Measurements from ENCODE around the gene KSR2.

The KSR2 gene

GRCh38 chr12:117457189-117457588 lies 511.6 kb downstream of the KSR2 start:
- DNase-seq (ENCODE audit: low read depth in 3 of 3) = no peak

- DNase-seq (ENCODE audit: low read depth in 3 of 3) = no peak
These were observed 512.7 kb downstream of the KSR2 start for GRCh38 chr12:117456076-117456475.

DNA sequence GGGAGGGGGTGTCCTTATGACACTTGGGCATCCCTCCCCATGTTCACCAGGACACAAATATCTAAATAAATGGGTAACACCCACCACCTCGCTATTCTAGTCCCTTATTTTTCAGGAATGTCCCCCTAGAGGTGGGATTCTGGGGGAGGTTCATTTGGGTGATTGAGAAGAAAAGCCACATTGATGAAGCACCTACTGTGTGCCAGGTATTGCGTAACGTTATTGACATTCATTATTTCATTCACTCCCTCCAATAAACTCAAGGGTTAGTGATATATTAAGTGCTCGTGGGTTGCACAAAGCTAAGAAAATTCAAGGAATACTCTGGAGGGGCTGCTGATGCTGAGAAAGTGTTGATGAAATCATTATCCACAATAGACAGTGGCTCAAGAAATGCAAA lies 514.8 kb downstream of the KSR2 start:
- DNase-seq (ENCODE audit: low read depth in 3 of 3) = no peak

- no peak for DNase-seq (ENCODE audit: low read depth in 3 of 3)
These were observed 516.7 kb downstream of the KSR2 start for GRCh38 chr12:117452112-117452511.

DNA sequence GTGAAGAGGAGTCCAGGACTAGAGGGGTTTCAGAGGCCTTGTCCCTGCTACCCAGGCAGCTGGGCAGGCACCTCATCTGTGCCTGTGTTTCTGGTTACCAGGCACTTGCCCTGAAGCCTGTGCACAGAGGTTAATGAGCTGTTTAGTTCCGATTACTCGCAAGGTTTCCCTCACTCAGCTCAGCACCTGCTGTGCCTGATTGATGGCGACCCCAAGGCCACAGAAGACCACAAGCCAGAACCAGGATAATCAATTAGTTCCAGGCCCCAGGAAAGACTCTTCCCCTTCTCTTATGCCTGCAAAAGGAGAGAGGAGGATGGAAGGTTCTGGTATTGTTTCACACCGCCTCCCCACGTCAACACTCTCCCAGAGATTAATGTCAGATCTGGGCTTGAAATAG lies 518.6 kb downstream of the KSR2 start:
- no peak for DNase-seq (ENCODE audit: low read depth in 3 of 3)

DNA sequence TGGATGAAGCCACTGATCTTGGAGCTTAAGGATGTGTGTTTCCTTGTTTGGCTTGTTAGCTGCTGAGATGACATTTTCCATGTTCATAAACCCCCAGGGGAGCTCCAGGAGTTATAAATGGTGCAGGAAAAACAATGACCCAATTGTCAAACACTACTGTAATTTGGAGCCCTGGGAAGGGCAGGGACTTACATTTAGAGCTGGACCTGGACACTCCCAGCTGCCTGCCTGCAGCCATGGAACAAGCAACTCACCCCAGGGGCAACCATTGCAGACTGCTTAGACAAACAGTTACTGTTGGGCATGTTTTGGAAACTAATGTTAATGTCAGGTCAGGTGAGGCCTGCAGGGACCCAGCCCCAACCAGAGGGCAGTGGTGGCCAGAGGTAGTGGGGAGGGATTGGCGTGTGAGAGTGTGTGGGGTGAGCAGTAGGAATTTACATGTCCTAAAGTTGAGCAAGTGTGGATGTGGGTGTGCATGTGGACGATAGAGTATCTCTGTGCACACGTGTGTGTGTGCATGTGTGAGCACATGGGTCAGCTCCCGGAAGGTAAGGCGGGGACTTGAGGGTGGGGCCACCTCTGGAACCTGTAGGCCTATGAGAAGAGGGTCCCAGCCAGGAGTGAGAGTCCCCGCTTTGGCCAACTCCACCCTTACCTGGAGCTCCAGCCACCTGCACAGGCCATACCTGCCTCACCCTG lies 521.0 kb downstream of the KSR2 start:
- no peak for DNase-seq (ENCODE audit: low read depth in 3 of 3)

- DNase-seq (ENCODE audit: low read depth in 3 of 3) = no peak
These were observed 524.0 kb downstream of the KSR2 start for GRCh38 chr12:117444781-117445180.

- no peak for DNase-seq (ENCODE audit: low read depth in 3 of 3)
These were observed 527.0 kb downstream of the KSR2 start for GRCh38 chr12:117441751-117442150.

- DNase-seq (ENCODE audit: low read depth in 3 of 3) = no peak
These were observed 528.4 kb downstream of the KSR2 start for GRCh38 chr12:117440384-117440783.

DNA sequence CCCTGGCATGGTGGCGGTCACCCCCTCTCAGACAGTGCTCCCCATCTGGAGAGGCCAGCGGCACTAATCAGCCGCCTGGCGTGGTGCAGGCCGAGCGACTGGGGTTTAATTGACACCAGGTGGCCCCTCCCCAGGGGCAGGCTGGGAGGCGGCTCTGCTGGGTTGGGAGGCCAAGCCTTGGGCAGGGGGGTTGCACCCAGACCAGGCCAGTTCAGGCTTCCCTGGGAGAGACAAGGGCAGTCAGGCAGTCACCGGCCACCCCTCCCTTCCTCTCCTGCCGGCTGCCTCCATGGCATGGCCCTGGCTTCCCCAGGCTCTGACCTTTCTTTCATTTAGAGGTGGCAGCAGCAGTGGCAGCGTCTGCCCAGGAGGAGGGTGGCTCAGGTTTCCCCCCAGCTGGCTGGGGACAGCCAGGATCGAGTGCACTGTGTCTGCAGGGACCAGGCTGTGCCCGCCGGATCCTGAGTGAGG lies 529.2 kb downstream of the KSR2 start:
- DNase-seq (ENCODE audit: low read depth in 3 of 3) = no peak

GRCh38 chr12:117438809-117439208 lies 530.0 kb downstream of the KSR2 start:
- no peak for DNase-seq (ENCODE audit: low read depth in 3 of 3)

DNA sequence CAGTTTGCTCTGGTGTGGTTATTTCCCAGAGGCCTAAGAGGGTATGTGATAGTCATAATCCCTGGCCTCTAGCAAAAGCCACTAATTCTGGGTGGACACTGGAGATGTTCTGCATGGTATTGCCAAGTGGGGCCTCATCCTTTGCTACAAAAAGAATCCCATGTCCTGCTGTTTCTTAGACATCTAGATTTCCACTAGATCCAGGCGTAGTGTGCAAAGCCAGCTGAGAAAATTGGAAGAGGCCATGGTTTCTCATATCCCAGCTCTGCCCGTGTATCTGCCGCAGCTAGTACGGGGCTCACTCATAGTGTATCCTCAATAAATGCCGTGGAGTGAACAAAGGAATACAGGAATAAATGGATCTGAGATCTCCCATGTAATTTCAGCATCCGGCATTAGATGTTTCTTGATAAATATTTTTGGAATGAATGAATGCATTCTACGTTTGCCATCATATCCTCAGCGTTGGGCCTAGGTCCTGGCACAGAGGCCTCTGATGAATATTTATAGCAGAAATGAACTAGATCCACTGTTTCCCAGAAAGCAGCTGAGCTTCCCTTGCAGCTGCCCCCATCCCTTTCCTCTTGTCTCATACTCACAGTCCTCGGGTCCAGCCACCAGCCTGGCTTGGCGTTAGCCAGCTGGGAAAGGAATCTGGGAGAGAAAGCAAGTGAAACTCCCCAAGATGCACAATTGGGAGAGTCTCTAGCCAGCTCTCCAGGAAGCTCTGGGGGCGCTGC lies 531.1 kb downstream of the KSR2 start:
- DNase-seq (ENCODE audit: low read depth in 3 of 3) = no peak

DNA sequence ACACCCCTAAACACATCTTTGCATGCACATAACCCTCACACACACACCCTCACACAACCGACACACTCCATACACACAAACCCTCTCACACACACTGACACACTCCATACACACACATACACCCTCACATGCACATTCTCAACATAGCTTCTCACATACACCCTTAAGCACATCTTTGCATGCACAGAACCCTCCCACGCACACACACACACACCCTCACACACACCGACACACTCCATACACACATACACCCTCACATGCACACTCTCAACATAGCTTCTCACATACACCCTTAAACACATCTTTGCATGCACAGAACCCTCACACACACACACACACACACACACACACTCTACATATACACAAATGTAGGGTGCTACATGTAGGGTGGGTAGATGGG lies 534.9 kb downstream of the KSR2 start:
- DNase-seq (ENCODE audit: low read depth in 3 of 3) = no peak

GRCh38 chr12:117430246-117430645 lies 538.5 kb downstream of the KSR2 start:
- DNase-seq (ENCODE audit: low read depth in 3 of 3) = no peak

DNA sequence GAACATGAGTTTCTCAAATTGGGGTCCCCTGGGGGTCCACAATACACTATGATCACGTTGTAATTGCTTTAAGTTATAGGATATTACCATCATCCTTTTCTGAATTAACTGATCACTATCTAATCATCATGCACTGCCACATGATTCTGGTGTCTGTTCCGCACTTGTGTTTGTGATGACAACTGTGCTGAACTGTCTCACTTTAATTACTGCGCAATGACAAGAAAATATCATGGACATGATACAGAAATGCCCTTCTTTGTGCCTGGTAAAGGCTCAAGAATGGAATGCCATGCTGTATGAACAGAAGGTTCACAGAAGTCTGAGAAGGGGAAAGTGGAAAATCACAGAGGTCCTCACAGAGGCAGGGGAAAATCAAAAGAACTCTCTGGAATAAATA lies 541.6 kb downstream of the KSR2 start:
- no peak for DNase-seq (ENCODE audit: low read depth in 3 of 3)

DNA sequence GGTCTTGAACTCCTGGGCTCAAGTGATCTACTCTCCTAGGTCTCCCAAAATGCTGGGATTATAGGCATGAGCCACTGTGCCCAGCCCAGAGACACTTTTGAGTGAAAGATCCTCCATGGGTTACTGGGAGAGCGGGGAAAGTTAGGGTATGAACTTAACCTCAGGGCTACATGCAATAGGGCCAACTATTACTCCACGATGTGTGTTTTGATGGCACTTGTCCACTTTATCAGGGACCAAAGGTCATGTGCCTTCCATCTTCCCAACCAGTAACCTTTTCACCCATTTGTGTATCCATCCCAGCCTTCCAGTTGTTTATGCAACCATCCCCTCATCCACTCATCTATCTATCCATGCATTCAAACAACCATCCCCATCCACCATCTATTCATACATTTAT lies 546.8 kb downstream of the KSR2 start:
- DNase-seq (ENCODE audit: low read depth in 3 of 3) = no peak

DNA sequence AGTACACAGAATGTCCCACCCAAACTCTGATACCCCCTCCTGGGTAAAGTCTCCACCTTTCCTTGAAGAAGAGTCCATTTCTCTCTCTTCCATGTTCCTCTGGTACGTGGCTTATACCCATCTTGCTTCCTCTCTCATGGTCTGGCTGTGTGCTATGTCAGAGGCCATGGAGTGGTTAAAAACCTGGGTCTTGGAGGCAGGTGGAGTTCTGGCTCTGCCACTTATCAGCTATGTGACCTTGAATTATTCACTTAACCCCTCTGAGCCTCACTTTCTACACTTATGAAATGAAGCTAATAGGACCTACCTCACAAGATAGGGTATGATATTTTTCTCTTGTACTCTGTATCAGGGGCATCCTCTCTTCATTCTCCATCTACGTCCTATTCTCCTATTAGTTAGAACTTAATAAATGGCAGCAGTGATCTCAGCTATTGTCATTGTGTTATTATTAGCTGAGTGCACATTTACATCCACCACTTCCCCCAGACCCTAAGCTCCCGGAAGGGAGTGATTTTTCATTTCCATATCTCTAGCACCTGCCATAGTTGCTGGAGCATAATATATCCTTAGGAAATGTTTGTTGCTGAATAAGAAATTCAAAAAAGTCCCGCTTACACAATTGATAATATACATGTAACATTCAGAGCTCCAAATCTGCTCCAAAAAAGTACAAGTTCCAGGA lies 547.6 kb downstream of the KSR2 start:
- DNase-seq (ENCODE audit: low read depth in 3 of 3) = no peak

- DNase-seq (ENCODE audit: low read depth in 3 of 3) = no peak
These were observed 551.8 kb downstream of the KSR2 start for GRCh38 chr12:117417004-117417403.

DNA sequence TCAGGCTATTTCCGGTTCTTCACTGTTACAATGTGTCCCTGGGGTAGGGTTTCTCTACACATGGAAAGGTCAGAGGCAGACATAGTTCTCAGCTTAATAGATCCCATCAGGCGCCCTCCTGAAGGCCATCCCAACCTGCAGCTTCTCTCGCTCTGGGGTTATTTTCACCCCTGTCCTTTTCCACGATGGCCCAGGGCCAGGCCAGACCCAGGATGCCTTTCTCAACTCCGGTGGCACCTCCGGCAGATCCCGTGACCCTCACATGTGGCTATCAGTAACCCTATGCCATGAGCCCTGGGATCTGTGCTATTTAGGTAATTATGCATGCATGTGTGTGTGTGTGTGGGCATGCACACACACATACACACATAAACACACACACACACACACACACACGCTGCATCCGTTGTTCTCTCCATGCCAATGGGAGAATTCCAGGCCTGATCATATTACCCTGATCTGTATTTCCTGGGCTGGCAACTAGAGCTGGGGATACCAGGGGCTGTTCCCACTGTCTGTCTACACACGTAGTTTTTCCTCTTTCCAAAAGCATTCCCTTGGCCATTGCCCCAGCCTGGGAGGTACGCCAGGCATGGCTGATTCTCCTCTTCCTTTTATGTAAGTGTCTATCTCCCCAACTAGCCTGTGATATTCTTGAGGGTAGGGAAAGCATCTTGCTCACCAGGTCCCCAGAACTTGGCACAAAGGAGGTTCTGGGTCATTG lies 556.2 kb downstream of the KSR2 start:
- DNase-seq (ENCODE audit: low read depth in 3 of 3) = no peak

DNA sequence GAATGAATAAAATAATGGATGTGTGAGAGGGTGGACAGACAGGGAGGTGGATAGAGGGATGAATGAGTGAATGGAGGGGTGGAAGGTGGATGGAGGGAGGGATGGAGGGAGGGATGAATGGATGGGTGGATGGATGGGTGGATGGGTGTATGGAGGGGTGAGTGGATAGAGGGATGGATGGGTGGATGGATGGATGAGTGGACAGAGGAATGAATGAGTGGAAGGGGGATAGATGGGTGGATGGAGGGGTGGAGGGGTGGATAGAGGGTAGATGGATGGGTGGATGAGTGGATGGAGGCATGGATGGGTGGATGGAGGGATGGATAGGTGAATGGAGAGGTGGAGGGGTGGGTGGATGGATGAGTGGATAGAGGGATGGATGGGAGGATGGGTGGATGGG lies 559.5 kb downstream of the KSR2 start:
- DNase-seq (ENCODE audit: low read depth in 3 of 3) = no peak

GRCh38 chr12:117408161-117408791 lies 560.5 kb downstream of the KSR2 start:
- no peak for DNase-seq (ENCODE audit: low read depth in 3 of 3)

DNA sequence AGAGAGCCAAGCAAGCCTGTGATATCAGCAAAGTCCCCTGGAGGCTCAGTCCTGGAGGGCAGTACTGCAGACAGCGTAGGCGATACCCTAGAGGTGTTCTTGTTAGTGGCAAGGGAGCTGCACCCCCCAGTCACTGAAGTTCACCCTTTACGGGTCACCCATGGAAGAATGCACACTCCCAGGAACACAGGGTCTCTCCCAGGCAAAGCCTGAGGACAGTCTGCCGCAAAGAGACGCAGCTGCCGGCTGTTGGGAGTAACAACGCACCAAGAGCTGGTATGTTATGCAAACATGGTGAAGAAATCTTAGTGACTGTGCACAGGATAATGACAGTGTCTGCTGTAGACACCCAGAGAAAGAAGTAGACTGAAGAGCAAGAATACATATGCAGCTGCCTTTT lies 563.9 kb downstream of the KSR2 start:
- DNase-seq (ENCODE audit: low read depth in 3 of 3) = no peak

All from stimulated activated CD4-positive, alpha-beta T cell treated with anti-CD3 and anti-CD28 coated beads, TNF-alpha, amount 100 ng/mL, for 24 hours (primary cell).